Smooth muscle cell (in vitro differentiated cells): ENCODE data around the gene CASP1. TPM values are rescaled to one million over a fixed set of nuclear protein-coding genes. Genes with fewer than 3 reads are reported as not detected.
"Not testable (repeated sequence)": the region's sequence is repeated elsewhere in the genome, so short reads cannot be mapped to it uniquely, and the experiment has no call there.

Source experiments
- DNase-seq: peaks from one replicate; lab custom pipeline; 2025; ENCODE audit not compliant: unreplicated experiment; lab: John Stamatoyannopoulos, UW
- H2AFZ ChIP-seq: fragments of 200-600 bp; sonication (generic); 2 replicates; pipeline ENCODE4 v1.6.0; 2016; ENCODE audit warnings: antibody characterized with exemption, low read depth, mild to moderate bottlenecking
- H3F3A ChIP-seq: fragments of 200-600 bp; sonication (generic); 2 replicates; pipeline ENCODE4 v1.6.0; 2017; ENCODE audit warnings: antibody characterized with exemption, low read depth
- H3K27ac ChIP-seq: fragments of 200-600 bp; sonication (generic); 2 replicates; pipeline ENCODE4 v1.5.1; 2016; ENCODE audit warnings: low read depth, mild to moderate bottlenecking
- H3K27me3 ChIP-seq: fragments of 200-600 bp; sonication (generic); 2 replicates; pipeline ENCODE4 v1.6.1; 2016; ENCODE audit warnings: low read depth, mild to moderate bottlenecking
- H3K36me3 ChIP-seq: fragments of 200-600 bp; sonication (generic); 2 replicates; pipeline ENCODE4 v1.5.1; 2016; ENCODE audit warnings: low read depth
- H3K4me1 ChIP-seq: fragments of 200-600 bp; sonication (generic); 2 replicates; pipeline ENCODE4 v1.5.1; 2016; ENCODE audit warnings: low read depth
- H3K4me2 ChIP-seq: fragments of 200-600 bp; sonication (generic); 2 replicates; pipeline ENCODE4 v1.6.0; 2016; ENCODE audit warnings: mild to moderate bottlenecking
- H3K4me3 ChIP-seq: fragments of 200-600 bp; sonication (generic); 2 replicates; pipeline ENCODE4 v1.5.1; 2016; ENCODE audit warnings: mild to moderate bottlenecking
- H3K79me2 ChIP-seq: fragments of 200-600 bp; sonication (generic); 2 replicates; pipeline ENCODE4 v1.6.0; 2016; ENCODE audit warnings: low read depth, mild to moderate bottlenecking
- H3K9ac ChIP-seq: fragments of 200-600 bp; sonication (generic); 2 replicates; pipeline ENCODE4 v1.6.0; 2016; ENCODE audit warnings: low read depth
- H3K9me3 ChIP-seq: fragments of 200-600 bp; sonication (generic); replicated peaks from 2 replicates; pipeline ENCODE4 v1.5.1; 2016; ENCODE audit warnings: low read depth
- H4K20me1 ChIP-seq: fragments of 200-600 bp; sonication (generic); 2 replicates; pipeline ENCODE4 v1.6.0; 2016; ENCODE audit warnings: low read depth
- CTCF ChIP-seq: fragments of 200-600 bp; sonication (generic); IDR thresholded peaks from 2 replicates; pipeline ENCODE4 v1.5.1; 2017; ENCODE audit warnings: borderline replicate concordance, mild to moderate bottlenecking, antibody characterized with exemption; ENCODE audit not compliant: insufficient read depth, poor library complexity, severe bottlenecking
- WGBS: methylation state at CpG from one replicate; pipeline ENCODE4 v1.1.7; 2016; ENCODE audit warnings: low lambda C conversion rate; 5-methylcytosine and 5-hydroxymethylcytosine counted together
- polyA plus RNA-seq: library from polyadenylated mRNA; unstranded; fragments of >200 nt; fragmentation: Nextera tagmentation; extraction: Ambion mirVana; gene quantifications from 2 replicates; pipeline ENCODE4 v1.2.1, GENCODE V29; 2016
- total RNA-seq: library from RNA; depleted of rRNA; stranded (reverse); fragments of >200 nt; gene quantifications from 2 replicates; pipeline ENCODE4 v1.2.3, GENCODE V29; 2014

The CASP1 gene
- total and polyA plus RNA-seq, 2 experiments from 2014 or later = 0.90 TPM; not detected in 1

- no peaks in the 10 kb centered on the region for H3K27me3 ChIP-seq
- no peak overlapping the region for H2AFZ ChIP-seq
- H3K27ac ChIP-seq = no peak overlapping the region
- WGBS = 92% methylated on average over 3 of the region's 3 CpGs
- no peak overlapping the region for H3K9ac ChIP-seq
- H3K9me3 ChIP-seq = no peaks in the 10 kb centered on the region
- no peaks in the 10 kb centered on the region for H4K20me1 ChIP-seq
- H3K79me2 ChIP-seq = no peaks in the 10 kb centered on the region
- H3K36me3 ChIP-seq = no peaks in the 10 kb centered on the region
- TF ChIP-seq CTCF = no peak
- H3K4me2 ChIP-seq = no peak overlapping the region
- no peak overlapping the region for H3K4me3 ChIP-seq
- no peaks in the 10 kb centered on the region for H3F3A ChIP-seq
- H3K4me1 ChIP-seq = peaks cover 6% of the 10 kb centered on the region
- DNase-seq = no peak
Measured at GRCh38 chr11:105042178-105042577, 7.2 kb upstream of the CASP1 start.

GRCh38 chr11:105040703-105041102 is 5.8 kb upstream of the CASP1 start:
- no peak for TF ChIP-seq CTCF
- 86% methylated on average over 2 of the region's 2 CpGs for WGBS
- Histone ChIP-seq H3K27me3 (no peaks in the 10 kb centered on the region), H3K4me1 (no peaks in the 10 kb centered on the region), H3K4me3 (no peak overlapping the region), H3F3A (no peaks in the 10 kb centered on the region), H3K9me3 (no peaks in the 10 kb centered on the region), H3K27ac (no peak overlapping the region), H4K20me1 (no peaks in the 10 kb centered on the region), H3K36me3 (no peaks in the 10 kb centered on the region), H3K9ac (no peak overlapping the region), H3K4me2 (no peak overlapping the region), H3K79me2 (no peaks in the 10 kb centered on the region), H2AFZ (no peak overlapping the region)
- no peak for DNase-seq

GRCh38 chr11:105034388-105034787 is 556 bp downstream of the CASP1 start:
- H3K9ac ChIP-seq, H3K79me2 ChIP-seq, DNase-seq, H3K27me3 ChIP-seq, H3K27ac ChIP-seq, H4K20me1 ChIP-seq, H3K9me3 ChIP-seq, H3K36me3 ChIP-seq, H3F3A ChIP-seq, H3K4me1 ChIP-seq, H3K4me3 ChIP-seq: not testable (repeated sequence)
- peak overlapping the region; percentile 78 for H2AFZ ChIP-seq
- peak overlapping the region; percentile 59 for H3K4me2 ChIP-seq
- WGBS = 98% methylated on average over 2 of the region's 2 CpGs

- Histone ChIP-seq H3K4me3 (no peak overlapping the region), H3K9ac (no peak overlapping the region)
Measured at GRCh38 chr11:105033781-105034180, 1.2 kb downstream of the CASP1 start.

More at GRCh38 chr11:105033781-105034180, 1.2 kb downstream of the CASP1 start:
- Histone ChIP-seq H3K4me2 (no peak overlapping the region), H2AFZ (no peak overlapping the region), H3K27ac (no peak overlapping the region), H3K36me3 (no peaks in the 10 kb centered on the region), H3K4me1 (no peaks in the 10 kb centered on the region), H3K79me2 (no peaks in the 10 kb centered on the region), H4K20me1 (no peaks in the 10 kb centered on the region), H3F3A (no peaks in the 10 kb centered on the region), H3K27me3 (no peaks in the 10 kb centered on the region), H3K9me3 (no peaks in the 10 kb centered on the region)
- TF ChIP-seq CTCF = no peak
- no peak for DNase-seq
- 91% methylated on average over 1 of the region's 1 CpG for WGBS
